ENCODE data around the gene ETNK2. TPM values are rescaled to one million over a fixed set of nuclear protein-coding genes. Genes with fewer than 3 reads are reported as not detected.
A peak's percentile ranks its signal among the peaks of the same experiment; 100 is the strongest.

Gene ETNK2
- total and polyA plus RNA-seq, 2 of the 13 experiments (the other 11 are each of a cell fraction or from before 2014, with no cell fraction given) = 15.5 to 42.8 TPM

GRCh38 chr1:204093421-204093717 is 58.5 kb downstream of the ETNK2 start (continued):
- TF ChIP-seq PRDM4 (CRISPR knock-in tag; IDR thresholded peaks at IDR 0.05; ENCODE audit: borderline replicate concordance) = no peak
- TF ChIP-seq HOXD1 (CRISPR knock-in tag; IDR thresholded peaks at IDR 0.05) = no peak
- TF ChIP-seq EHMT2 (IDR thresholded peaks at IDR 0.05; ENCODE audit: borderline replicate concordance, low read depth, low read length) = no peak
- TF ChIP-seq RNF219 (CRISPR knock-in tag; IDR thresholded peaks at IDR 0.05) = no peak
- no peak for TF ChIP-seq ZMYM2 (CRISPR knock-in tag; IDR thresholded peaks at IDR 0.05)
- no peak for TF ChIP-seq MIER2 (CRISPR knock-in tag; IDR thresholded peaks at IDR 0.05)
- no peak for TF ChIP-seq PHF8 (CRISPR knock-in tag; IDR thresholded peaks at IDR 0.05)
- TF ChIP-seq SMC3 (IDR thresholded peaks at IDR 0.05; ENCODE audit: low read length) = no peak
- TF ChIP-seq MAFG (CRISPR knock-in tag; IDR thresholded peaks at IDR 0.05) = no peak
- TF ChIP-seq ERF (CRISPR knock-in tag; IDR thresholded peaks at IDR 0.05) = 0 out of 2 replicates have a peak, but pooled peaks have one; percentile 44
- no peak for TF ChIP-seq POLR2AphosphoS2 (IDR thresholded peaks at IDR 0.05; ENCODE audit: low read depth, low read length)
- no peak for TF ChIP-seq ZNF770 (CRISPR knock-in tag; IDR thresholded peaks at IDR 0.05)
- no peak for TF ChIP-seq ZNF530 (CRISPR knock-in tag; IDR thresholded peaks at IDR 0.05; ENCODE audit: low read depth)
- 0 out of 4 replicates have a peak, but pooled peaks of 1 of the 2 experiments have one; percentile 21 for TF ChIP-seq KLF16 (CRISPR knock-in tag; IDR thresholded peaks at IDR 0.05)
- TF ChIP-seq PPARG (CRISPR knock-in tag; conservative IDR thresholded peaks at IDR 0.05) = no peak
- peak; percentile 49; the same call in 1 of the 2 replicates for TF ChIP-seq ZNF788 (CRISPR knock-in tag; IDR thresholded peaks at IDR 0.05; ENCODE audit: borderline replicate concordance)
- no peak for TF ChIP-seq HINFP (CRISPR knock-in tag; IDR thresholded peaks at IDR 0.05; ENCODE audit: low read depth)
- TF ChIP-seq BCL3 (CRISPR knock-in tag; IDR thresholded peaks at IDR 0.05) = no peak
- no peak for TF ChIP-seq RFX1 (IDR thresholded peaks at IDR 0.05)
- no peak for TF ChIP-seq BHLHE40 (IDR thresholded peaks at IDR 0.05; ENCODE audit: low read length)
- peak; percentile 90 for TF ChIP-seq HNF4G (IDR thresholded peaks at IDR 0.05; ENCODE audit: borderline replicate concordance, low read depth, low read length)
- TF ChIP-seq HNF4G (CRISPR knock-in tag; IDR thresholded peaks at IDR 0.05; ENCODE audit: borderline replicate concordance, low read depth) = peak; percentile 83; the same call in 1 of the 2 replicates
- no peak for TF ChIP-seq ZNF780A (CRISPR knock-in tag; IDR thresholded peaks at IDR 0.05)
